Measurements from ENCODE around the gene HIP1.

DNA sequence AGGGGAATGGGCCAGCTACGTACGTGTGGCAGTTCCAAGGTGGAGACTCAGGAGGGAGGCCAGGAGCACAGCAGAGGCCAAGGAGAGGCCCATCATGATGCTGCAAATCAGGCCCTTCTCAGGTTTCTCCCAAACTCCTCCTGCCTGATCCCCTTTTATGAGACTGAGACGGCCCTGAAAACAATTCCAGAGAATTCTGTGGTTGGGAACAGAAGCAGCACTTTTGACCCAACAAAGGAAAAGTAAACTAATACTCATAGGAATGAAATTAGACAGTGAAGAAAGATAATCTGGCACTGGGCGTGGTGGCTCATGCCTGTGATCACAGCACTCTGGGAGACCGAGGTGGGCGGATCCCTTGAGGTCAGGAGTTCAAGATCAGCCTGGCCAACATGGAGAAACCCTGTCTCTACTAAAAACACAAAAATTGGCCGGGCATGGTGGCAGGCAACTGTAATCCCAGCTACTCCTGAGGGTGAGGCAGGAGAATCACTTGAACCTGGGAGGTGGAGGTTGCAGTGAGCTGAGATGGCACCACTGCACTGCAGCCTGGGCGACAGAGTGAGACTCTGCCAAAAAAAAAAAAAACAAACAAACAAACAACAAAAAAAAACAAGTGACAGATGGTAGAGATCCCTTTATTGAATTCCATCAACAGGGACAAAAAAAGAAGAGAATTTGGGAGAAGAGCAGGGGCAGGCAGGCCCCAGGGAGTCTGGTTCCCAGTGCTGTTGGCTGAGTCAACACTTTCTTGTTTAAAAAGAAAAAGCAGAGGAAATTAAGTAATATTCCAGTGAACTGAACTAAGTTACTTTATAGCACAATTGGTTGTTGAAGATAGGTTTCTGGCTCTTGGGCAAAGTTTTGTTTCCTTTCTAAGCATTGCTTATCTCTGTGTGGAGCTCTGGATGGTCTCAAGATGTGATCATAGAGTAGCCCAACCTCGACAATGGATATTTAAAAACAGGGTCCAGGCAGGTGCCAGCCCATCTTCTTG lies 33.6 kb upstream of the HIP1 start, which contains the start of gene CCL26:
- no peak for TF ChIP-seq POLR2A (IDR thresholded peaks at IDR 0.05; ENCODE audit: extremely low read depth, insufficient read length)
- TF ChIP-seq, protein P1, sequence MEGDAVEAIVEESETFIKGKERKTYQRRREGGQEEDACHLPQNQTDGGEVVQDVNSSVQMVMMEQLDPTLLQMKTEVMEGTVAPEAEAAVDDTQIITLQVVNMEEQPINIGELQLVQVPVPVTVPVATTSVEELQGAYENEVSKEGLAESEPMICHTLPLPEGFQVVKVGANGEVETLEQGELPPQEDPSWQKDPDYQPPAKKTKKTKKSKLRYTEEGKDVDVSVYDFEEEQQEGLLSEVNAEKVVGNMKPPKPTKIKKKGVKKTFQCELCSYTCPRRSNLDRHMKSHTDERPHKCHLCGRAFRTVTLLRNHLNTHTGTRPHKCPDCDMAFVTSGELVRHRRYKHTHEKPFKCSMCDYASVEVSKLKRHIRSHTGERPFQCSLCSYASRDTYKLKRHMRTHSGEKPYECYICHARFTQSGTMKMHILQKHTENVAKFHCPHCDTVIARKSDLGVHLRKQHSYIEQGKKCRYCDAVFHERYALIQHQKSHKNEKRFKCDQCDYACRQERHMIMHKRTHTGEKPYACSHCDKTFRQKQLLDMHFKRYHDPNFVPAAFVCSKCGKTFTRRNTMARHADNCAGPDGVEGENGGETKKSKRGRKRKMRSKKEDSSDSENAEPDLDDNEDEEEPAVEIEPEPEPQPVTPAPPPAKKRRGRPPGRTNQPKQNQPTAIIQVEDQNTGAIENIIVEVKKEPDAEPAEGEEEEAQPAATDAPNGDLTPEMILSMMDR (IDR thresholded peaks at IDR 0.05; ENCODE audit: low read depth, low read length), result no peak
